GM11168 (cell line): Measurements from ENCODE around the gene DEGS2.

Experiments
- in situ Hi-C: fragments of 300-500 bp; cut with MboI; formaldehyde crosslinking; loops from one replicate; pipeline ENCODE4 v1.12.0; 2022; ENCODE audit warnings: low sequenced_read_pairs; ENCODE audit not compliant: unreplicated experiment

DEGS2 gene

GRCh38 chr14:100135073-100135472, 24.4 kb downstream of the DEGS2 start:
- in situ Hi-C loops, result no loop called here

GRCh38 chr14:100134586-100134985, 24.9 kb downstream of the DEGS2 start:
- in situ Hi-C loops, result no loop called here

GRCh38 chr14:100132903-100133510, 26.4 kb downstream of the DEGS2 start:
- in situ Hi-C loops, result no loop called here

DNA sequence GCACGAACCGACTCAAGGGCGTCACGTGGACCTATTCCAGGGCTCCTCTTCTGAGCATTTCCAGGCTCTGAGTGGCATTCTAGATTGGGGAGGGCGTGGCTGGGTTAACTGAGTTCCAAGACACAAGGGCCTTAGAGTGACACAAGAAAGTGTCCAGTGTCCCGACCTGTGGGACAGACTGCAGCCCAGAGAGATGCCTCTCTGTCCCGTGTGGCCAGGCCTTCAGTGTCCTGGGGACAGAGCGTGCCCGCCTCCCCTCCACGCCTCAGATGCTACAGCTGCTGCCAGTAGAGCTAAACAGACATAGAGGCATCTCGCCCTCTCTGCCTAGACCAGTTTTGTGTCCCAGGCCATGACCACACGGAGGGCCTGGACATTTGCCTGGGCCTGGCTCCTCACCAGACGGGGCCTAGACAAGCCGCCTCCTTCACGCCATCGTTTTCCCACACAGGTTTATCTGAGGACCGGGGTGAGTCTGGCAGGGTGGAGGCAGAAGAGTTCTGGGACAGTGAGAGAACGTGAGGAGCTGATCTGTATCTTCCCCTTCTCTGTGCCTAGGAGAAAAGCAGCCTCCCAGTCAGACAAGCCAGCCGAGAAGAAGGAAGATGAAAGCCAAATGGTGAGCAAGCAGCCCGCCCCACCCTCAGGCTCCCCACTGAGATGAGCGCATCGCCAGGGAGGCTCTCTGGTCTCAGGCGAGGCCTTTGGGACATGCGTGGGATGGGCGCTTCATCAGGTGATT, 27.1 kb downstream of the DEGS2 start:
- in situ Hi-C loops, result no loop called here

DNA sequence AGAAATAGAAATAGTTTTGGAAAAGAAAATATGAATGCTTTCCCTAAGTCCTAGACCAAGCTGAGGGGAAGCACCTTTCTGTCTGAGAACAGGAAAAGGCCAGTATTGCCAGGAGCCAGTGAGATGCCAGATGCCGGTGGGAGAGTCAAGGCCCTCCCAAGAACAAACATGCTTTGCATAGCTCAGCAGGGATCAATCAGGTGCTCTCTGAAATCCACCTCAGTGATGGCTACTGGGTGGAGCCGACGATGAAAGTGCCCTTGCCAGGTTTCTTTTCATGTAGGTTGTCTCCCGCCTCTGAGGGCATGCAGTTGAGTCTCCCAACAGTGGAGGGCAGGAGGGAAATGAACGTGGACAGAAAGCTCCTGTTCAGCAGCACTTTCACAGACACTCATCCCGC, 28.3 kb downstream of the DEGS2 start:
- in situ Hi-C loops, result no loop called here

- in situ Hi-C loops, result no loop called here
Measured at GRCh38 chr14:100130521-100130920, 28.9 kb downstream of the DEGS2 start.

DNA sequence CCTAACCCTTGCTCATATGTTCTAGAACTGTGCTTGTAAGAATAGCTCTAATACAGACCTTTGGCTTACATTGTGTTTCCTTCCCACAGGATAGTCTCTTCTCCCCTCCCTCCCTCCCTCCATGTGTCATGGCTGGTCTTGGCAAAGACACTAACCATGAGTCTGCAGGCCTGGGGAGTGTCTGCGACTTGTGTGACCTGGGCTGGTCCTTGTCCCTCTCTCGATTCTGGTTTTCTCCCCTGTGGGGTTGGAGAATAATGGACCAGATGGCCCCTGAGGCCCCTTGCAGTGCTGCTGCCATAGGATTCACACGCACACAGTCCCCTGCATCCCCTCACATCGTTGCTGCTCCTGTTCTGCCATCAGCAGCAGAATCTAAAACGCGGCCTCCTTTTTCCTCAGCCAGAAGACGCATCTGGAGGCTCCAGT, 30.3 kb downstream of the DEGS2 start:
- in situ Hi-C loops, result no loop called here

DNA sequence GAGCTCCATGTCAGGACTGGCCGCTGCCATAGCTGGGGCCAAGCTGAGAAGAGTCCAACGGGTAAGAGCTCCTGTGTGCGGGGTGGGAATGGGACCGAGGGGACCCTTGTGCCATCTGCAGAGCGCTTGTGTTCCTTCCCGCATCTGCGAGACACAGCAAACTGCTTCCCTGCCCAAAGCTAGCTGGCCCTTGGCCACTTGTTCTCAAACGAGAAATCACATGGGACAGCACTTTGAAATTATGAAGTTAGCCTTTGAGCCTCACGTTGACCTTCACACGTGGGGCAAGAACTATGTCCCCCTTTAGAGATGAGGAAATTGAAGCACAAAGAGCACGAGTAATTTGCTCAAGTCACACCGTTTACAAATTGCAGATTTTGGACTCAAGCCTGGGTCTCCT, 30.8 kb downstream of the DEGS2 start:
- in situ Hi-C loops, result no loop called here

- in situ Hi-C loops, result no loop called here
Measured at GRCh38 chr14:100127853-100128455, 31.5 kb downstream of the DEGS2 start.

DNA sequence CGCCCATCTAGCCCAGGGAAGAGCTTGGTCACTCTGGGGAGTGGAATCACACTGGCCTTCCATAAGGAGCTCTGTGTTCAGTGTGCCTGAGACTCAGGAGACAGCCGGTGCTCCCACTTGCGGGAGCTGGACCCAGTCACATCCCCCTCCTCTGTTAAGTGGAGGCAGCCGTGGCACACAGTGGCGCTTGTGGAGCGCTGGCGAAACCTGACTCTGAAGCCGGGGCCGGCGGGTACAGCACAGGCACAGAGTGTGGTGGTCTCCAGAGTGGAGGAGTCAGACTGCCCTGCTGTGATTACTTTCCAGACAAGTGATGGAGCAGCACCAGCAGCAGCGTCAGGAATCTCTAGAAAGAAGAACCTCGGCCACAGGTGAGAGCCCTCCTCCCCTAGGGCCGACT, 33.0 kb downstream of the DEGS2 start:
- in situ Hi-C loops, result no loop called here

DNA sequence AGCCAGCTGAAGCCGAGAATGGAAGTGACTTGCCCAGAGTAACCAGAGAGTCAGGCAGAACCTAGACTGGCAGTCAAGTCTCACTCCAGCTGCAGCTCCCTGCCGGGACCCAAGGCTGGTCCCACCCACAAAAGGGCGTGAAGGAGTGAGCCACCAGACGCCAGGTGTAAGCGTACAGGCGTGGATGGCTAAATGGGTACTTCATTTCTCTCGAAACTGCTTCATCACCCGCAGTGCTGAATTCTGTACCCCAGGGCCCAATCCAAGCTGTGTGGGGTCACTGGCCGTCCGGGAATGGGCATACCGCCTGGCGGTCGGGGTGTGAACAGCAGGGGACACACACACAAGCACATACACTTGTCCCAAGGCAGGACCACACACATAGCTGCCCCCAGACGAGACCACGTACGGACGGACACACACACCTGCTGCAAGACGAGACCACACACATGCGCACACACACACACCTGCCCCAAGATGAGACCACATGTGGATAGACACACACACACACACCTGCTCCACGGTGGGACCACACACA, 34.8 kb downstream of the DEGS2 start:
- in situ Hi-C loops, result no loop called here

DNA sequence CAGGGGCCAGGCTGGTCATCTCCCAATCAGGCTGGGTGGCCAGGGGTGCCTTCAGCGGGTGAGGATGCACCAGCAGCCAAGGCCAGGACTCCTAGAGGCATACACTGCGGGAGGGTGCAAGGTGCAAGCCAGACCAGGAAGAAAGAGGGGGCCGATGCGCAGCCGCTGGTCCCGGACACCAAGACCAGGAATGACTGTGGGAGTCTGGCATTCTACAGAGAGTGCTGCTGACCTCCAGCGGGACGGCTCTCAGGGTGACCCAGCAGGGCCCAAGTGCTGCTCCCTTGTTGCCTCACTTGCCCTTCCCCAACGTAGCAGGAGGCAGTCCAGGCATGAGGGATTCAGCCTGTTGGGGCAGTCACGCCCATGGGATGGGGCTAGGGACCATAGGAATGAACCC, 35.8 kb downstream of the DEGS2 start:
- in situ Hi-C loops, result no loop called here

- in situ Hi-C loops, result no loop called here
Measured at GRCh38 chr14:100122481-100123223, 36.8 kb downstream of the DEGS2 start.

DNA sequence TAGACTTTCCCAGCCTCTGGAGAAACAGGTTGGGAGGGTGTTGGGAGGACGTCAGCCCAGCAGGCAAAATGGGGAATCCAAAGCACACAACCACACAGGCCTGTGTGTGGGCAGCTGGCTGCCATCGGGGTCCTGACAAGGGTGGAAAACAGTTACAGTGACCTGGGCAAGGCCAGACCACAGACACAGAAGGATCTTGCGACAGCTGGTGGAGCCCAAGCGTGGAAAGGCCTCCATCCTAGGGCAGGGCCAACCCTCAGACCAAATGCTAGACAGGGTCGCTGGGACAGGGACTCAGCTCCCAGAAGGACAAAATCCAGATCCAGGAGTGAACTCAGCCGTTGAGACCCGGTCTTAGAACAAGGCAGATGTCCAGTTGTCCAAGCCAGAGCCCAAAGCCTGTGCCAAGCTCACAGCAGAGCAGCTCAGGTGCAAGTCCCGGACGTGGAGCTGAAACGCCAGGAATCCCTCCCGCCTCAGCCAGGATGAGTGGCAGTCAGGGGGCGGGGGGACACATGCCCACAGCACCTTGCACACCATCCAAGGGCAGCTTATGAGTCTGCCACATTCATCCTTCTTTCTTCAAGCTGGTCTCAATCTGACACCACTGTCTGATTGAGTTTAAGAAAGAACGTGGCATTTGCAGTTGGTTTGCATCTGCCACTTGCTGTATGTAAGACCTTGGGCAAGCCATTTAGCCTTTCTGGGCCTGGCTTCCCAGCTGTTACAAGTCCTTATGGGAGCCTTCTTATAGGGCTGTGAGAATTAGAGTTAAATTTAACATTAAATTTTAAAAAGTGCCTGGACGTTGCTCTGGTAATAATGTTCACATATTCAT, 37.6 kb downstream of the DEGS2 start:
- in situ Hi-C loops, result no loop called here

DNA sequence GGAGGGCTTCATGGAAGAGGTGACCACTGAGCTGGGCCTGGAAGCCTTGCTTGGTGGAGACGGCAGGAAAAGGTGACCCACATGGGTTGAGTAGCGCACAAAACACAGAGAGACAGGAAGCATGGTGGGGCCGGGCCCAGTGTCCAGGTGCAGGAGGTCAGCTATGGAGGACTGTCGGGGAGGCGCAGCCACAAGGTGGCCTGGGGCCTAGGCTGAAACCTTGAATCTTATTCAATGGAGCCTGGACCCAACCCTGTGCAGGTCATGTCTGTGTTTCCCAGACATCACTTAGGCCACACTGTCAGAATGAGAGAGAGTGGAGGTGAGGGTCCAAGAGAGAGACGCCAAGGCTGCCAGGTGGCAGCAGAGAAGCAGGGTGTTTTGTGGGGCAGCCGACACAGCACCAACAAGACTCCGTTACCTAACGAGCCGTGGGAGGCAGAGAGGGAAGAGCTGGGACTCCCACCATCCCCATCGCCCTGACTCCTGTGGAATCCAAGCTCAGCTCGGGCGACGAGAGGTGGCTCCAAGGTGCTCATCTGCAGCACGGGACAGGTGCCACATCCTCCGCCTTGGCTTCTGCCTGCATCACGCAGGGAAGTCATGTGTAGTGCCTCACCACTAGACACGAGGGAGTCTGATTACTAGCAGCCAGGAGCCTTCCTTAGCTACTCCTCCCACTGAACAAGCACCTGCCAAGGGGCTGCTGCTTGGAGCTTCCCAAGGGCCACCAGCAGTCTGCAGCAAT, 38.7 kb downstream of the DEGS2 start:
- in situ Hi-C loops, result no loop called here

DNA sequence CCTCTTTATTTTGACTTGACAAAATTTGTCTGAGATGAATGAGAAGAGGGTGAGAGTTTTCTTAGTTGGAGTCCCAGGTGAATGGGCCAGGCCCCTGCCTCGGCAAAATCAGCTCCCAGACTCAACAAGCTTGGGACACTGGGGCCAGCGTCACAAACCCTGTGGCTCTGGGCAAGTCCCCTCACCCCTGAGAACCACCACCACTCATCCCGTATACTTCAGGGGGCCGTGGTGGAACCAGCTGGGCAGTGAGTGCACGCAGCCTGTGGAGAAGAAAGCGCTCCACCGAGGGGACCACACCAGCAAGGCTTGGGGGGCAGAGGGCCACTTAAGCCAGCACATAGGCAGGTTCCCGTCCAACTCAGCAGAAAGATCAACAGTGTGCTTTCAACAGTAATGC, 40.2 kb downstream of the DEGS2 start:
- in situ Hi-C loops, result no loop called here

- in situ Hi-C loops, result no loop called here
Measured at GRCh38 chr14:100118396-100119011, 40.9 kb downstream of the DEGS2 start.

DNA sequence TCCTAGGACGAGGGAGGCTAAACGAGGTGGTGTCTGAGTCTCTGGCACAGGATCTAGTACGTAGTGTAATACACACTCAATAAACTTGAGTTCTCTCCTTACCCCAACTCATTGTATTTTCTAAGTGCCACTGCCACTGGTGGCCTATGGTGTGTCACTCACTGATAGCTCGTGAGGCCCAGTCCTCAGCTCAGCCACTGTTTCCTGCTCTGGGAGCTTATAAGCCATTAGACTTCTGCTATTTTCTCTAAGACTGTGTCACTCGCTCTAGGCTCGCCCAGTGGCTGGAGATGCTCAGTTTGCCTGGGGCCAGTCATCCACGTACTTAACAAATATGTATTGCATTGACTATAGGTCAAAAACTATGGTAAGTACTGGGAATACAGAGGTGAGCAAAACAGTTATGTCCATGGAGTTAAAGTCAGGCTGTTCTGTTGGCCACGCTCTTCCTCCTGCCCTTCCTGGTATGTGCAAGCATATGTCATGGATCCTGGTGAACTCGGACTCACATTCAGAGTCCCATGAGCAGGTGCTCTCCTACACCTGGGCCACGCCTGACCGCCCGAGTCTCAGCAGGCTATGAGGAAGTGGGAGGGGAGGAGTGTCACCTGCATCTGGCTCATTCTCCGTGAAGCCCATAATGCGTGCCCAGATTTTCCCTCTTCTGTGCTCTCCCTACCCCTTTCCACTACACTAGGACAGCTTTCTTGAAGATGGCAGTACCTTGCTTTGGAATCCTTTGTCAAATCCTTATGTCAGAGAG, 41.6 kb downstream of the DEGS2 start:
- in situ Hi-C loops, result no loop called here
